ENCODE results near the gene OR10C1. TPM values are rescaled to one million over a fixed set of nuclear protein-coding genes. Genes with fewer than 3 reads are reported as not detected.

OR10C1 gene
- total RNA-seq, 1 experiment from 2014 or later, result not detected

GRCh38 chr6:29451471-29452193, 12.5 kb downstream of the OR10C1 start:
- TF ChIP-seq CTCF (conservative IDR thresholded peaks at IDR 0.05), result no peak

More at GRCh38 chr6:29451471-29452193, 12.5 kb downstream of the OR10C1 start:
- Mint-ChIP-seq H3K27ac (no peak overlapping the region), H3K27me3 (ENCODE audit: low read depth) (no peaks in the 10 kb centered on the region), H3K4me3 (no peak overlapping the region), H3K36me3 (ENCODE audit: insufficient read depth in 1 of 3, low read depth in 3 of 3) (peaks cover 0 to 11% (median 0%) of the 10 kb centered on the region in 3 experiments; a peak in 2 of 7 replicates), H3K4me1 (peaks cover 11 to 16% of the 10 kb centered on the region in 2 experiments), H3K9me3 (peaks cover 4 to 6% of the 10 kb centered on the region in 2 experiments; a peak in 3 of 5 replicates)
- H4K8ac ChIP-seq (replicated peaks; ENCODE audit: insufficient read length, low read depth, low read length), result no peak overlapping the region
- H4K5ac ChIP-seq (ENCODE audit: insufficient read length, low read depth, low read length), result no peak overlapping the region
- H3K23me2 ChIP-seq (ENCODE audit: insufficient read length, low read depth, low read length, poor library complexity, severe bottlenecking), result no peaks in the 10 kb centered on the region
- no peak overlapping the region for H3K23ac ChIP-seq (ENCODE audit: insufficient read length, low read depth, low read length)
- no peak overlapping the region for H2AK5ac ChIP-seq (ENCODE audit: insufficient read length, low read length)
- DNase-seq, result no peak
- no peak overlapping the region for H3T11ph ChIP-seq (ENCODE audit: low read length)
- H4K20me1 ChIP-seq (ENCODE audit: control insufficient read depth, insufficient read depth, insufficient read length), result no peaks in the 10 kb centered on the region
- no peak overlapping the region for H2BK5ac ChIP-seq (ENCODE audit: insufficient read length, low read length)
- H2BK12ac ChIP-seq (ENCODE audit: insufficient read length, low read depth, low read length), result no peak overlapping the region
- no peaks in the 10 kb centered on the region for H3K27me3 ChIP-seq (ENCODE audit: insufficient read depth, low read length)
- no peaks in the 10 kb centered on the region for H3K79me2 ChIP-seq (ENCODE audit: insufficient read depth, low read length)
- no peak overlapping the region for H2BK20ac ChIP-seq (ENCODE audit: low read depth, low read length, poor library complexity, severe bottlenecking)
- no peak overlapping the region for H3K18ac ChIP-seq (ENCODE audit: insufficient read length, low read depth, low read length)
- H2BK15ac ChIP-seq (ENCODE audit: low read depth, low read length), result no peak overlapping the region
- no peak overlapping the region for H3K14ac ChIP-seq (ENCODE audit: insufficient read depth, low read length)
- H3K4ac ChIP-seq (ENCODE audit: low read depth, low read length), result no peak overlapping the region
- H2BK120ac ChIP-seq (ENCODE audit: low read depth, low read length, poor library complexity, severe bottlenecking), result no peak overlapping the region
- H3K56ac ChIP-seq (ENCODE audit: insufficient read length, low read depth, low read length), result no peak overlapping the region
- H3K9me3 ChIP-seq (ENCODE audit: control insufficient read depth, low read depth, low read length), result no peaks in the 10 kb centered on the region
- H3K27ac ChIP-seq (ENCODE audit: insufficient read length, low read depth, low read length), result no peak overlapping the region
- no peak overlapping the region for H3K9ac ChIP-seq (ENCODE audit: extremely low read depth, insufficient read length, low read length)
- H4K91ac ChIP-seq (ENCODE audit: insufficient read length, low read depth, low read length), result no peak overlapping the region
- WGBS (ENCODE audit: extremely low coverage, insufficient read length, low lambda C conversion rate), result no CpG with 5 or more reads among the region's 3 CpGs
- no peak overlapping the region for H2AFZ ChIP-seq (ENCODE audit: low read length)
- H3K4me1 ChIP-seq (ENCODE audit: insufficient read depth, low read length), result peaks cover 3% of the 10 kb centered on the region; the same call in 1 of the 2 replicates
- no peak overlapping the region for H3K4me2 ChIP-seq (ENCODE audit: insufficient read depth, insufficient read length, low read length)
- H3K79me1 ChIP-seq (ENCODE audit: insufficient read depth, low read depth, low read length, poor library complexity, severe bottlenecking), result no peaks in the 10 kb centered on the region
